GM23338 (cell line): ENCODE results near the gene SORL1. TPM values are rescaled to one million over a fixed set of nuclear protein-coding genes. Genes with fewer than 3 reads are reported as not detected.

Experiments used
- ATAC-seq: fragments of 200-7000 bp; cut with Tn5 transposase; 3 replicates; pipeline ENCODE4 v1.9.1; 2020
- DNase-seq: peaks from one replicate; pipeline ENCODE4 v3.0.0-alpha.2; 2015; ENCODE audit warnings: low spot score
- H2AFZ ChIP-seq: fragments of 200-600 bp; sonication (generic); 2 replicates; pipeline ENCODE4 v1.8.0; 2016; ENCODE audit warnings: antibody characterized with exemption, mild to moderate bottlenecking, moderate library complexity
- H3F3A ChIP-seq: fragments of 200-600 bp; sonication (generic); replicated peaks from 2 replicates; pipeline ENCODE4 v1.8.0; 2017; ENCODE audit warnings: antibody characterized with exemption, mixed run types, low read depth
- H3K27ac ChIP-seq: fragments of 200-600 bp; sonication (generic); 2 replicates; pipeline ENCODE4 v1.6.1; 2016; ENCODE audit warnings: low read depth
- H3K27me3 ChIP-seq: fragments of 200-600 bp; sonication (generic); 2 replicates; pipeline ENCODE4 v1.8.0; 2016; ENCODE audit warnings: mild to moderate bottlenecking, mixed run types, moderate library complexity; ENCODE audit not compliant: insufficient read depth
- H3K36me3 ChIP-seq: fragments of 200-600 bp; sonication (generic); 2 replicates; pipeline ENCODE4 v1.8.0; 2016; ENCODE audit warnings: mild to moderate bottlenecking; ENCODE audit not compliant: insufficient read depth
- H3K4me1 ChIP-seq: fragments of 200-600 bp; sonication (generic); 2 replicates; pipeline ENCODE4 v1.8.0; 2016; ENCODE audit warnings: mild to moderate bottlenecking, moderate library complexity; ENCODE audit not compliant: insufficient read depth
- H3K4me2 ChIP-seq: fragments of 200-600 bp; sonication (generic); 2 replicates; pipeline ENCODE4 v1.7.1; 2017; ENCODE audit warnings: mixed run types
- H3K4me3 ChIP-seq: fragments of 200-600 bp; sonication (generic); 2 replicates; pipeline ENCODE4 v1.6.1; 2016; ENCODE audit warnings: mixed run types
- H3K79me2 ChIP-seq: fragments of 200-600 bp; sonication (generic); replicated peaks from 2 replicates; pipeline ENCODE4 v1.8.0; 2017; ENCODE audit warnings: mild to moderate bottlenecking; ENCODE audit not compliant: insufficient read depth
- H3K9me2 ChIP-seq: fragments of 200-600 bp; sonication (generic); 2 replicates; pipeline ENCODE4 v1.8.0; 2017; ENCODE audit not compliant: insufficient read depth
- H4K20me1 ChIP-seq: fragments of 200-600 bp; sonication (generic); replicated peaks from 2 replicates; pipeline ENCODE4 v1.8.0; 2017; ENCODE audit warnings: mild to moderate bottlenecking; ENCODE audit not compliant: insufficient read depth
- H3K27ac Mint-ChIP-seq: 2 replicates; pipeline ENCODE4 v1.8.0; 2020; ENCODE audit warnings: inconsistent platforms, mild to moderate bottlenecking, moderate library complexity, mixed read lengths
- H3K27me3 Mint-ChIP-seq: 3 replicates; pipeline ENCODE4 v1.8.0; 2022; ENCODE audit warnings: low read depth, mild to moderate bottlenecking, moderate library complexity, mixed read lengths, inconsistent platforms; ENCODE audit not compliant: insufficient read depth, poor library complexity
- H3K36me3 Mint-ChIP-seq: 3 replicates; pipeline ENCODE4 v1.8.0; 2021; ENCODE audit warnings: low read depth, mild to moderate bottlenecking, inconsistent platforms, moderate library complexity, mixed read lengths
- H3K4me1 Mint-ChIP-seq: 3 replicates; pipeline ENCODE4 v1.8.0; 2020; ENCODE audit warnings: mild to moderate bottlenecking, inconsistent platforms, mixed read lengths
- H3K4me3 Mint-ChIP-seq: 3 replicates; pipeline ENCODE4 v1.8.0; 2021; ENCODE audit warnings: moderate library complexity, mild to moderate bottlenecking, inconsistent platforms, mixed read lengths
- H3K9me3 Mint-ChIP-seq: 3 replicates; pipeline ENCODE4 v1.8.0; 2020; ENCODE audit warnings: moderate library complexity, mild to moderate bottlenecking, inconsistent platforms, mixed read lengths
- CREB1 ChIP-seq: fragments of 250-450 bp; sonication (Bioruptor Pico); IDR thresholded peaks from 2 replicates; pipeline ENCODE4 v1.5.0; 2020; ENCODE audit warnings: low read depth, mild to moderate bottlenecking, moderate library complexity
- CTCF ChIP-seq, 2 experiments: fragments of 200-600 bp in 1 of 2; sonication (generic) in 1 of 2; conservative IDR thresholded peaks; 2 replicates each; pipeline versions ENCODE4 v1.5.1 to v1.6.1; 2016 to 2017; ENCODE audit warnings: antibody characterized with exemption in 2 of 2, low read depth in 2 of 2, mild to moderate bottlenecking in 2 of 2, moderate library complexity in 1 of 2
- ETS1 ChIP-seq: IDR thresholded peaks from 2 replicates; pipeline ENCODE4 v1.6.1; 2016; ENCODE audit warnings: antibody characterized with exemption
- EZH2 ChIP-seq: fragments of 200-600 bp; sonication (generic); IDR thresholded peaks from one replicate; pipeline ENCODE4 v1.8.0; 2017; ENCODE audit warnings: antibody characterized with exemption, mild to moderate bottlenecking, low read depth; ENCODE audit not compliant: unreplicated experiment
- EZH2phosphoT487 ChIP-seq: fragments of 200-600 bp; sonication (generic); IDR thresholded peaks from one replicate; pipeline ENCODE4 v1.8.1; 2018; ENCODE audit warnings: antibody characterized with exemption; ENCODE audit not compliant: unreplicated experiment
- JUNB ChIP-seq: IDR thresholded peaks from one replicate; pipeline ENCODE4 v1.6.1; 2016; ENCODE audit warnings: antibody characterized with exemption; ENCODE audit not compliant: unreplicated experiment
- NANOG ChIP-seq: IDR thresholded peaks from 2 replicates; pipeline ENCODE4 v1.6.1; 2016; ENCODE audit warnings: antibody characterized with exemption, borderline replicate concordance
- POLR2AphosphoS5 ChIP-seq: IDR thresholded peaks from 2 replicates; pipeline ENCODE4 v1.6.1; 2016; ENCODE audit warnings: antibody characterized with exemption, low read depth
- STAT1 ChIP-seq: IDR thresholded peaks from one replicate; pipeline ENCODE4 v1.6.1; 2016; ENCODE audit warnings: antibody characterized with exemption; ENCODE audit not compliant: unreplicated experiment
- ZNF114 ChIP-seq: fragments of 250-450 bp; sonication (Bioruptor Pico); IDR thresholded peaks from 2 replicates; pipeline ENCODE4 v1.5.0; 2020; ENCODE audit warnings: mild to moderate bottlenecking, moderate library complexity
- ZNF331 ChIP-seq: fragments of 250-450 bp; sonication (Bioruptor Pico); IDR thresholded peaks from 2 replicates; pipeline ENCODE4 v1.5.0; 2020; ENCODE audit warnings: low read depth, mild to moderate bottlenecking, moderate library complexity
- polyA plus RNA-seq: library from polyadenylated mRNA; unstranded; fragments of >200 nt; fragmentation: Nextera tagmentation; extraction: Ambion mirVana; gene quantifications from 2 replicates; pipeline ENCODE4 v1.2.1, GENCODE V29; 2016
- total RNA-seq: library from RNA; depleted of rRNA; stranded (reverse); fragments of >200 nt; shearing (Covaris generic); gene quantifications from 2 replicates; pipeline ENCODE4 v1.2.3, GENCODE V29; 2014
- TF ChIP-seq, protein P1 (sequence below): fragments of 250-450 bp; sonication (Bioruptor Pico); IDR thresholded peaks from 2 replicates; pipeline ENCODE4 v1.5.0; 2020; ENCODE audit warnings: mild to moderate bottlenecking, moderate library complexity
- TF ChIP-seq, protein P2 (sequence below): IDR thresholded peaks from one replicate; pipeline ENCODE4 v1.6.1; 2018; ENCODE audit warnings: antibody characterized with exemption; ENCODE audit not compliant: unreplicated experiment

The SORL1 gene
- total and polyA plus RNA-seq, 2 experiments from 2014 or later, result 23.0 to 78.8 TPM

DNA sequence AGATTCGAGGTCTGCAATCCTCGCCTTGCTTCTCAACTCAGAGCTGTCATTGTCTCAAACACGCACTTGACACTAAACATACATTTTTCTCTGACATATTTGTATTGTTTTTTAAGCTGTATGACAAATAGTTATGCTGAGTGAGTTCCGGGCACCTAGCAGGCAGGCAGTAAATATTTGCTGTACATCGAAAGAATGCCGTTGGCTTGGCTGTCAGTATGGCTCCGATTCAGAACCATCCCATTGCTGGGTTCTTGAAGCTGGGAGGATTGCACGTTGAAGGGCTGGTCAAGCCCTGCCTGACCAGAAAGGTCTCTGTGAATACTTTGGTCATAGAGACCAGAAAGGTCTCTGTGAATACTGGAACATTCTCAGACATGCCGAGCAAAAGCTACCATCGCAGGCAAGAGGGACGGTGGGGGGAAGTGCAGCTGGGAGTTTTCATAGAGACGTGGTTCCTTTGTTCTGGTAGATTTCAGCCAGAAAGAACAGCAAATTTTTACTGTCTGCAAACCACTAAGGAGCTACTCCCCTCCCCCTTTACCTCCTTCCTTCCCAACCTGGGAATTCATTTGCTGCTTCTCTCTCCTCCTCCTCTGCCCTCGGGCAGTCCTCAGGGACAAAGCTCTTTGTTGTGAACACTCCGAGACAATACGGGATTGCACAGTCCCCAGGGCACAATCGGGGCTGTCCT is 202.9 kb downstream of the SORL1 start:
- Histone ChIP-seq H4K20me1 (no peaks in the 10 kb centered on the region), H3F3A (0 out of 2 replicates have a peak, but pooled peaks cover 11% of the 10 kb centered on the region), H3K4me2 (peak overlapping the region; percentile 83), H3K36me3 (0 out of 2 replicates have a peak, but pooled peaks cover 3% of the 10 kb centered on the region), H3K27me3 (no peaks in the 10 kb centered on the region), H3K79me2 (no peaks in the 10 kb centered on the region), H3K4me1 (peaks cover 35% of the 10 kb centered on the region), H2AFZ (peak overlapping the region; percentile 97), H3K4me3 (peak overlapping the region; percentile 68), H3K27ac (no peak overlapping the region; the same call in 1 of the 2 replicates), H3K9me2 (no peaks in the 10 kb centered on the region)
- Mint-ChIP-seq H3K27me3 (peaks cover 20% of the 10 kb centered on the region), H3K36me3 (peaks cover 13% of the 10 kb centered on the region; the same call in 2 of the 3 replicates), H3K4me1 (peaks cover 38% of the 10 kb centered on the region), H3K27ac (peak overlapping the region; percentile 93), H3K4me3 (peak overlapping the region; percentile 74), H3K9me3 (peaks cover 17% of the 10 kb centered on the region; the same call in 2 of the 3 replicates)
- TF ChIP-seq, protein P1, sequence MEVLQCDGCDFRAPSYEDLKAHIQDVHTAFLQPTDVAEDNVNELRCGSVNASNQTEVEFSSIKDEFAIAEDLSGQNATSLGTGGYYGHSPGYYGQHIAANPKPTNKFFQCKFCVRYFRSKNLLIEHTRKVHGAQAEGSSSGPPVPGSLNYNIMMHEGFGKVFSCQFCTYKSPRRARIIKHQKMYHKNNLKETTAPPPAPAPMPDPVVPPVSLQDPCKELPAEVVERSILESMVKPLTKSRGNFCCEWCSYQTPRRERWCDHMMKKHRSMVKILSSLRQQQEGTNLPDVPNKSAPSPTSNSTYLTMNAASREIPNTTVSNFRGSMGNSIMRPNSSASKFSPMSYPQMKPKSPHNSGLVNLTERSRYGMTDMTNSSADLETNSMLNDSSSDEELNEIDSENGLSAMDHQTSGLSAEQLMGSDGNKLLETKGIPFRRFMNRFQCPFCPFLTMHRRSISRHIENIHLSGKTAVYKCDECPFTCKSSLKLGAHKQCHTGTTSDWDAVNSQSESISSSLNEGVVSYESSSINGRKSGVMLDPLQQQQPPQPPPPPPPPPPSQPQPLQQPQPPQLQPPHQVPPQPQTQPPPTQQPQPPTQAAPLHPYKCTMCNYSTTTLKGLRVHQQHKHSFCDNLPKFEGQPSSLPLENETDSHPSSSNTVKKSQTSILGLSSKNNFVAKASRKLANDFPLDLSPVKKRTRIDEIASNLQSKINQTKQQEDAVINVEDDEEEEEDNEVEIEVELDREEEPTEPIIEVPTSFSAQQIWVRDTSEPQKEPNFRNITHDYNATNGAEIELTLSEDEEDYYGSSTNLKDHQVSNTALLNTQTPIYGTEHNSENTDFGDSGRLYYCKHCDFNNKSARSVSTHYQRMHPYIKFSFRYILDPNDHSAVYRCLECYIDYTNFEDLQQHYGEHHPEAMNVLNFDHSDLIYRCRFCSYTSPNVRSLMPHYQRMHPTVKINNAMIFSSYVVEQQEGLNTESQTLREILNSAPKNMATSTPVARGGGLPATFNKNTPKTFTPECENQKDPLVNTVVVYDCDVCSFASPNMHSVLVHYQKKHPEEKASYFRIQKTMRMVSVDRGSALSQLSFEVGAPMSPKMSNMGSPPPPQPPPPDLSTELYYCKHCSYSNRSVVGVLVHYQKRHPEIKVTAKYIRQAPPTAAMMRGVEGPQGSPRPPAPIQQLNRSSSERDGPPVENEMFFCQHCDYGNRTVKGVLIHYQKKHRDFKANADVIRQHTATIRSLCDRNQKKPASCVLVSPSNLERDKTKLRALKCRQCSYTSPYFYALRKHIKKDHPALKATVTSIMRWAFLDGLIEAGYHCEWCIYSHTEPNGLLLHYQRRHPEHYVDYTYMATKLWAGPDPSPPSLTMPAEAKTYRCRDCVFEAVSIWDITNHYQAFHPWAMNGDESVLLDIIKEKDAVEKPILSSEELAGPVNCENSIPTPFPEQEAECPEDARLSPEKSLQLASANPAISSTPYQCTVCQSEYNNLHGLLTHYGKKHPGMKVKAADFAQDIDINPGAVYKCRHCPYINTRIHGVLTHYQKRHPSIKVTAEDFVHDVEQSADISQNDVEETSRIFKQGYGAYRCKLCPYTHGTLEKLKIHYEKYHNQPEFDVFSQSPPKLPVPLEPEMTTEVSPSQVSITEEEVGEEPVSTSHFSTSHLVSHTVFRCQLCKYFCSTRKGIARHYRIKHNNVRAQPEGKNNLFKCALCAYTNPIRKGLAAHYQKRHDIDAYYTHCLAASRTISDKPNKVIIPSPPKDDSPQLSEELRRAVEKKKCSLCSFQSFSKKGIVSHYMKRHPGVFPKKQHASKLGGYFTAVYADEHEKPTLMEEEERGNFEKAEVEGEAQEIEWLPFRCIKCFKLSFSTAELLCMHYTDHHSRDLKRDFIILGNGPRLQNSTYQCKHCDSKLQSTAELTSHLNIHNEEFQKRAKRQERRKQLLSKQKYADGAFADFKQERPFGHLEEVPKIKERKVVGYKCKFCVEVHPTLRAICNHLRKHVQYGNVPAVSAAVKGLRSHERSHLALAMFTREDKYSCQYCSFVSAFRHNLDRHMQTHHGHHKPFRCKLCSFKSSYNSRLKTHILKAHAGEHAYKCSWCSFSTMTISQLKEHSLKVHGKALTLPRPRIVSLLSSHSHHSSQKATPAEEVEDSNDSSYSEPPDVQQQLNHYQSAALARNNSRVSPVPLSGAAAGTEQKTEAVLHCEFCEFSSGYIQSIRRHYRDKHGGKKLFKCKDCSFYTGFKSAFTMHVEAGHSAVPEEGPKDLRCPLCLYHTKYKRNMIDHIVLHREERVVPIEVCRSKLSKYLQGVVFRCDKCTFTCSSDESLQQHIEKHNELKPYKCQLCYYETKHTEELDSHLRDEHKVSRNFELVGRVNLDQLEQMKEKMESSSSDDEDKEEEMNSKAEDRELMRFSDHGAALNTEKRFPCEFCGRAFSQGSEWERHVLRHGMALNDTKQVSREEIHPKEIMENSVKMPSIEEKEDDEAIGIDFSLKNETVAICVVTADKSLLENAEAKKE (CRISPR knock-in tag), result no peak
- TF ChIP-seq, protein P2, sequence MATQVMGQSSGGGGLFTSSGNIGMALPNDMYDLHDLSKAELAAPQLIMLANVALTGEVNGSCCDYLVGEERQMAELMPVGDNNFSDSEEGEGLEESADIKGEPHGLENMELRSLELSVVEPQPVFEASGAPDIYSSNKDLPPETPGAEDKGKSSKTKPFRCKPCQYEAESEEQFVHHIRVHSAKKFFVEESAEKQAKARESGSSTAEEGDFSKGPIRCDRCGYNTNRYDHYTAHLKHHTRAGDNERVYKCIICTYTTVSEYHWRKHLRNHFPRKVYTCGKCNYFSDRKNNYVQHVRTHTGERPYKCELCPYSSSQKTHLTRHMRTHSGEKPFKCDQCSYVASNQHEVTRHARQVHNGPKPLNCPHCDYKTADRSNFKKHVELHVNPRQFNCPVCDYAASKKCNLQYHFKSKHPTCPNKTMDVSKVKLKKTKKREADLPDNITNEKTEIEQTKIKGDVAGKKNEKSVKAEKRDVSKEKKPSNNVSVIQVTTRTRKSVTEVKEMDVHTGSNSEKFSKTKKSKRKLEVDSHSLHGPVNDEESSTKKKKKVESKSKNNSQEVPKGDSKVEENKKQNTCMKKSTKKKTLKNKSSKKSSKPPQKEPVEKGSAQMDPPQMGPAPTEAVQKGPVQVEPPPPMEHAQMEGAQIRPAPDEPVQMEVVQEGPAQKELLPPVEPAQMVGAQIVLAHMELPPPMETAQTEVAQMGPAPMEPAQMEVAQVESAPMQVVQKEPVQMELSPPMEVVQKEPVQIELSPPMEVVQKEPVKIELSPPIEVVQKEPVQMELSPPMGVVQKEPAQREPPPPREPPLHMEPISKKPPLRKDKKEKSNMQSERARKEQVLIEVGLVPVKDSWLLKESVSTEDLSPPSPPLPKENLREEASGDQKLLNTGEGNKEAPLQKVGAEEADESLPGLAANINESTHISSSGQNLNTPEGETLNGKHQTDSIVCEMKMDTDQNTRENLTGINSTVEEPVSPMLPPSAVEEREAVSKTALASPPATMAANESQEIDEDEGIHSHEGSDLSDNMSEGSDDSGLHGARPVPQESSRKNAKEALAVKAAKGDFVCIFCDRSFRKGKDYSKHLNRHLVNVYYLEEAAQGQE, result no peak
- no peak for TF ChIP-seq EZH2phosphoT487
- TF ChIP-seq JUNB, result no peak
- no peak for TF ChIP-seq CTCF (conservative IDR thresholded peaks at IDR 0.05; ENCODE audit: low read depth in 2 of 2)
- no peak for TF ChIP-seq CREB1
- no peak for TF ChIP-seq ETS1
- TF ChIP-seq POLR2AphosphoS5, result no peak
- no peak for TF ChIP-seq ZNF114
- no peak for TF ChIP-seq STAT1
- TF ChIP-seq EZH2, result no peak
- no peak for TF ChIP-seq ZNF331 (CRISPR knock-in tag)
- TF ChIP-seq NANOG, result no peak
- DNase-seq (no peak), ATAC-seq (no peak; the same call in 2 of the 3 replicates)
